CD8-positive, alpha-beta memory T cell (primary cell): ENCODE results near the gene BFSP1. TPM values are rescaled to one million over a fixed set of nuclear protein-coding genes. Genes with fewer than 3 reads are reported as not detected.

Experiments used
- CTCF ChIA-PET: fragments of 350-600 bp; sonication (Branson Sonifier 250); formaldehyde crosslinking; loops from one replicate; lab custom pipeline; 2021; ENCODE audit warnings: antibody characterized with exemption; lab: Charles Lee
- POLR2A ChIA-PET: fragments of 350-600 bp; sonication (Branson Sonifier 250); formaldehyde crosslinking; loops from one replicate; lab custom pipeline; 2021; ENCODE audit warnings: antibody characterized with exemption; lab: Charles Lee
- DNase-seq, 5 donors: peaks; one replicate each; pipeline versions ENCODE4 v3.0.0 to v3.0.0-alpha.2; 2020 to 2022; ENCODE audit warnings: mixed read lengths in 1 of 5
- H3K27ac ChIP-seq: one replicate; pipeline ENCODE4 v1.7.0; 2013; ENCODE audit warnings: low read depth, mild to moderate bottlenecking, low read length, moderate library complexity
- H3K27me3 ChIP-seq: 2 replicates; pipeline ENCODE4 v1.7.0; 2013; ENCODE audit warnings: low read length, mild to moderate bottlenecking; ENCODE audit not compliant: insufficient read depth, poor library complexity, severe bottlenecking
- H3K36me3 ChIP-seq: 2 replicates; pipeline ENCODE4 v1.7.0; 2013; ENCODE audit warnings: mild to moderate bottlenecking, low read length, moderate library complexity; ENCODE audit not compliant: insufficient read depth
- H3K4me1 ChIP-seq: 2 replicates; pipeline ENCODE4 v1.7.0; 2013; ENCODE audit warnings: mild to moderate bottlenecking, low read length, moderate library complexity; ENCODE audit not compliant: insufficient read depth
- H3K4me3 ChIP-seq: 2 replicates; pipeline ENCODE4 v1.7.0; 2013; ENCODE audit warnings: mild to moderate bottlenecking, low read length
- H3K9me3 ChIP-seq: 2 replicates; pipeline ENCODE4 v1.7.0; 2013; ENCODE audit warnings: mild to moderate bottlenecking, low read length
- H3K27ac Mint-ChIP-seq, 8 donors: one replicate each; pipeline ENCODE4 v1.8.0; 2020 to 2021; ENCODE audit warnings: mixed read lengths in 8 of 8, mild to moderate bottlenecking in 6 of 8, inconsistent platforms in 3 of 8, moderate library complexity in 3 of 8
- H3K27me3 Mint-ChIP-seq, 2 donors: one replicate each; pipeline ENCODE4 v1.8.0; 2020 to 2021; ENCODE audit warnings: mixed read lengths in 2 of 2, mild to moderate bottlenecking in 1 of 2, moderate library complexity in 1 of 2
- H3K36me3 Mint-ChIP-seq, 3 donors: one replicate each; pipeline ENCODE4 v1.8.0; 2020 to 2021; ENCODE audit warnings: mixed read lengths in 3 of 3, inconsistent platforms in 1 of 3, mild to moderate bottlenecking in 1 of 3
- H3K4me1 Mint-ChIP-seq, 3 donors: one replicate each; pipeline ENCODE4 v1.8.0; 2020 to 2021; ENCODE audit warnings: mixed read lengths in 3 of 3, inconsistent platforms in 1 of 3, mild to moderate bottlenecking in 1 of 3
- H3K4me3 Mint-ChIP-seq, 7 donors: one replicate each; pipeline ENCODE4 v1.8.0; 2020 to 2021; ENCODE audit warnings: mixed read lengths in 7 of 7, mild to moderate bottlenecking in 6 of 7, moderate library complexity in 4 of 7, inconsistent platforms in 2 of 7
- H3K9me3 Mint-ChIP-seq, 5 donors: one replicate each; pipeline ENCODE4 v1.8.0; 2020 to 2022; ENCODE audit warnings: mixed read lengths in 5 of 5, mild to moderate bottlenecking in 3 of 5, moderate library complexity in 2 of 5, inconsistent platforms in 1 of 5
- polyA plus RNA-seq: library from polyadenylated mRNA; unstranded; fragments of 300-500 nt; fragmentation: Illumina TruSeq; gene quantifications from one replicate; pipeline ENCODE4 v1.2.3, GENCODE V29; 2021
- total RNA-seq, 2 experiments: library from RNA; stranded (reverse); gene quantifications; one replicate each; pipeline ENCODE4 v1.2.3, GENCODE V29; 2021

BFSP1 gene
- total and polyA plus RNA-seq, 3 experiments from 2014 or later: 0.24 to 1.8 (median 0.26) TPM

- no peak for DNase-seq
- Histone ChIP-seq H3K27me3 (no peaks in the 10 kb centered on the region), H3K4me1 (no peaks in the 10 kb centered on the region), H3K36me3 (no peaks in the 10 kb centered on the region), H3K9me3 (no peaks in the 10 kb centered on the region), H3K4me3 (no peak overlapping the region), H3K27ac (no peak overlapping the region)
- Mint-ChIP-seq H3K4me1 (no peaks in the 10 kb centered on the region), H3K27ac (peak overlapping the region in 1 of 8 donors; percentile 2), H3K9me3 (no peaks in the 10 kb centered on the region), H3K4me3 (no peak overlapping the region), H3K27me3 (peaks cover 2 to 13% of the 10 kb centered on the region in 2 donors), H3K36me3 (no peaks in the 10 kb centered on the region)
- ChIA-PET CTCF (no interaction called here), POLR2A (no interaction called here)
Observed at GRCh38 chr20:17467120-17467655, 64.0 kb downstream of the BFSP1 start.

- Mint-ChIP-seq H3K4me1 (no peaks in the 10 kb centered on the region), H3K4me3 (no peak overlapping the region), H3K9me3 (no peaks in the 10 kb centered on the region), H3K27ac (peak overlapping the region in 1 of 8 donors; percentile 2), H3K27me3 (peaks cover 2 to 13% of the 10 kb centered on the region in 2 donors), H3K36me3 (no peaks in the 10 kb centered on the region)
- Histone ChIP-seq H3K27me3 (no peaks in the 10 kb centered on the region), H3K4me1 (no peaks in the 10 kb centered on the region), H3K36me3 (no peaks in the 10 kb centered on the region), H3K27ac (no peak overlapping the region), H3K9me3 (no peaks in the 10 kb centered on the region), H3K4me3 (no peak overlapping the region)
- ChIA-PET POLR2A (no interaction called here), CTCF (no interaction called here)
- no peak for DNase-seq
Observed at GRCh38 chr20:17466641-17467040, 64.5 kb downstream of the BFSP1 start.

- Histone ChIP-seq H3K4me3 (no peak overlapping the region), H3K36me3 (no peaks in the 10 kb centered on the region), H3K27me3 (no peaks in the 10 kb centered on the region), H3K27ac (no peak overlapping the region), H3K9me3 (no peaks in the 10 kb centered on the region), H3K4me1 (no peaks in the 10 kb centered on the region)
- Mint-ChIP-seq H3K4me3 (no peak overlapping the region), H3K4me1 (peaks cover 0 to 5% (median under 1%) of the 10 kb centered on the region in 3 donors), H3K27me3 (peaks cover 2 to 13% of the 10 kb centered on the region in 2 donors), H3K9me3 (peaks cover 0 to 3% (median 0%) of the 10 kb centered on the region in 5 donors), H3K27ac (no peak overlapping the region), H3K36me3 (no peaks in the 10 kb centered on the region)
- ChIA-PET CTCF (no interaction called here), POLR2A (no interaction called here)
- DNase-seq: no peak
Observed at GRCh38 chr20:17465236-17465635, 65.9 kb downstream of the BFSP1 start.

- POLR2A ChIA-PET: no interaction called here
- peaks cover 0 to 6% (median 0%) of the 10 kb centered on the region in 5 donors for H3K9me3 Mint-ChIP-seq
- peaks cover 3 to 13% of the 10 kb centered on the region in 2 donors for H3K27me3 Mint-ChIP-seq
- CTCF ChIA-PET: no interaction called here
- no peak overlapping the region for H3K4me3 Mint-ChIP-seq
- Histone ChIP-seq H3K4me1 (no peaks in the 10 kb centered on the region), H3K9me3 (no peaks in the 10 kb centered on the region), H3K4me3 (no peak overlapping the region), H3K36me3 (no peaks in the 10 kb centered on the region), H3K27me3 (no peaks in the 10 kb centered on the region), H3K27ac (no peak overlapping the region)
- peaks cover 0 to 6% (median 1%) of the 10 kb centered on the region in 3 donors for H3K4me1 Mint-ChIP-seq
- no peak for DNase-seq
- no peaks in the 10 kb centered on the region for H3K36me3 Mint-ChIP-seq
- no peak overlapping the region for H3K27ac Mint-ChIP-seq
Observed at GRCh38 chr20:17463711-17464110, 67.5 kb downstream of the BFSP1 start.

- peaks cover 3 to 12% of the 10 kb centered on the region in 2 donors for H3K27me3 Mint-ChIP-seq
- ChIA-PET CTCF (no interaction called here), POLR2A (no interaction called here)
- H3K27me3 ChIP-seq: no peaks in the 10 kb centered on the region
- DNase-seq: no peak
- H3K9me3 ChIP-seq: no peaks in the 10 kb centered on the region
- no peak overlapping the region for H3K27ac ChIP-seq
- peaks cover 0 to 6% (median 1%) of the 10 kb centered on the region in 3 donors for H3K4me1 Mint-ChIP-seq
- H3K9me3 Mint-ChIP-seq: peaks cover 0 to 6% (median 0%) of the 10 kb centered on the region in 5 donors
- H3K36me3 Mint-ChIP-seq: no peaks in the 10 kb centered on the region
- H3K4me3 ChIP-seq: no peak overlapping the region
- no peak overlapping the region for H3K27ac Mint-ChIP-seq
- no peaks in the 10 kb centered on the region for H3K4me1 ChIP-seq
- no peaks in the 10 kb centered on the region for H3K36me3 ChIP-seq
- no peak overlapping the region for H3K4me3 Mint-ChIP-seq
Observed at GRCh38 chr20:17461941-17462340, 69.2 kb downstream of the BFSP1 start.

DNA sequence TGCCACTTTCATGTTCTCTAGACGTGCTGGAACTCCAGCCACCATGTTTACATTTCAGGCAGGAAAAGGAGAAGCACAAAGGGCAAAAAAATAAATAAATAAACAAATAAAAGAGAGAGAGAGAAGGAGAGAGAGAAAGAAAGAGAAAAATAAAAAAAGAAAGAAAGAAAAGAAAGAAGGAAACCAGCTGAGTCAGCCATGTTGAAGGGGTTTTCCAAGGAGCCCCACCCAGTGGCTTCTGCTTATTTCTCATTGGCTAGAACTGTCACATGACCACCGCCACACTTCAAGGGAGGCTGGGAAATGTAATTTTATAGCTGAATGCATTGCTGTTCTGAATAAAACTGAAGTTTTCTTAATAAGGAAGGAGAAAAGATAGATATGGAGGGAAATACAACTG, 71.1 kb downstream of the BFSP1 start:
- Histone ChIP-seq H3K27ac (no peak overlapping the region), H3K27me3 (no peaks in the 10 kb centered on the region), H3K36me3 (no peaks in the 10 kb centered on the region), H3K4me1 (no peaks in the 10 kb centered on the region), H3K4me3 (no peak overlapping the region), H3K9me3 (no peaks in the 10 kb centered on the region)
- CTCF ChIA-PET: interaction anchor here (1.8 kb wide), 1 partner anchor 8 kb away, joined by 3 read pairs; no protein-coding TSS in a partner anchor
- Mint-ChIP-seq H3K4me3 (no peak overlapping the region), H3K36me3 (no peaks in the 10 kb centered on the region), H3K9me3 (peaks cover 0 to 6% (median 0%) of the 10 kb centered on the region in 5 donors), H3K27me3 (peaks cover 8 to 21% of the 10 kb centered on the region in 2 donors), H3K27ac (no peak overlapping the region), H3K4me1 (peaks cover 0 to 6% (median 1%) of the 10 kb centered on the region in 3 donors)
- POLR2A ChIA-PET: no interaction called here
- no peak for DNase-seq

DNA sequence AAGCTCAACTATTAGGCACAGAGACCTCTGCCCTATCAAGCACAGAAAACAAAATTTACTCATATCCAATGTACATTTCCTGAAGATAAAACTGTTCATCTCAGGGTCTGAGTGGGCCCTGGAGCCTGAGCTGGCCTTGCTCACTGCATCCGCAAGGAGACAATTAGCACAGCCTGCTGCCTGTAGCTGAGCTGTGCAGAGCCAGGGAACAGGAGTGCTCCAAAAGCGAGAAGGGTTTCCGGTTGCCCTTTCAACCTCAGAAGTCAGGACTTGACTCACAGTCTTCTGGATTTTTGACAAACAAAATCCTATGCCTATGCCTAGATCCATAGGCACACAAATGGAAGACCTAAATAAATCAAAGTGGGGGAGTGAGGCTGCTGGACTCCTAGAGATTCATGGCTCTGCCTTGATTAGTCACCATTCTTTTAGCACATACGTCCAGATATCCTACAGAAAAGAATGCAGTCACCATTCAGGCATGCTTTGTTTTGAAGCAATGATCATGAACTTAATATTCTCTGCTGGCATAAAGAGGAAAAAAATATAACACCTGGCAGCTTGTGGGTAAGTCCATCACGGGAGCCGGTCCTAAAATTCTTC, 73.5 kb downstream of the BFSP1 start:
- Mint-ChIP-seq H3K9me3 (peaks cover 0 to 6% (median 0%) of the 10 kb centered on the region in 5 donors), H3K27ac (no peak overlapping the region), H3K4me1 (peaks cover 0 to 6% (median 1%) of the 10 kb centered on the region in 3 donors), H3K27me3 (peaks cover 8 to 37% of the 10 kb centered on the region in 2 donors), H3K4me3 (no peak overlapping the region), H3K36me3 (no peaks in the 10 kb centered on the region)
- no peaks in the 10 kb centered on the region for H3K9me3 ChIP-seq
- no peak overlapping the region for H3K27ac ChIP-seq
- no peak overlapping the region for H3K4me3 ChIP-seq
- POLR2A ChIA-PET: no interaction called here
- no peak for DNase-seq
- no peaks in the 10 kb centered on the region for H3K36me3 ChIP-seq
- H3K27me3 ChIP-seq: no peaks in the 10 kb centered on the region
- H3K4me1 ChIP-seq: no peaks in the 10 kb centered on the region
- CTCF ChIA-PET: interaction anchor here (0.8 to 1.0 kb wide), 2 partner anchors 13 to 26 kb away, joined by 3 read pairs; no protein-coding TSS in a partner anchor

- Mint-ChIP-seq H3K36me3 (no peaks in the 10 kb centered on the region), H3K9me3 (peaks cover 0 to 6% (median 0%) of the 10 kb centered on the region in 5 donors), H3K4me3 (no peak overlapping the region), H3K27ac (no peak overlapping the region), H3K4me1 (peaks cover 0 to 6% (median 1%) of the 10 kb centered on the region in 3 donors), H3K27me3 (peaks cover 9 to 43% of the 10 kb centered on the region in 2 donors)
- no peaks in the 10 kb centered on the region for H3K27me3 ChIP-seq
- POLR2A ChIA-PET: no interaction called here
- no peaks in the 10 kb centered on the region for H3K4me1 ChIP-seq
- CTCF ChIA-PET: no interaction called here
- H3K9me3 ChIP-seq: no peaks in the 10 kb centered on the region
- DNase-seq: no peak
- no peaks in the 10 kb centered on the region for H3K36me3 ChIP-seq
- H3K4me3 ChIP-seq: no peak overlapping the region
- H3K27ac ChIP-seq: no peak overlapping the region
Observed at GRCh38 chr20:17457079-17457478, 74.1 kb downstream of the BFSP1 start.
